PC-9 (cell line): Measurements from ENCODE around the gene MBIP. TPM values are rescaled to one million over a fixed set of nuclear protein-coding genes. Genes with fewer than 3 reads are reported as not detected.
A peak's percentile ranks its signal among the peaks of the same experiment; 100 is the strongest.

ENCODE experiments used
- Bru-seq: library from RNA; stranded (reverse); fragments of 400-500 nt; gene quantifications from one replicate; lab custom pipeline; 2021; lab: Mats Ljungman, UMichigan
- BruChase-seq, 2 experiments: library from RNA; stranded (reverse); fragments of 400-500 nt; gene quantifications; one replicate each; lab custom pipeline; 2021; lab: Mats Ljungman, UMichigan
- BruUV-seq: library from RNA; stranded (reverse); fragments of 400-500 nt; replicated peaks from 2 replicates; lab custom pipeline; 2021; lab: Mats Ljungman, UMichigan
- CTCF ChIA-PET: fragments of 300-600 bp; sonication (Branson Sonifier 250); formaldehyde crosslinking; loops from one replicate; lab custom pipeline; 2022; ENCODE audit warnings: antibody characterized with exemption; lab: Charles Lee
- POLR2A ChIA-PET: fragments of 300-600 bp; sonication (Branson Sonifier 250); formaldehyde crosslinking; loops from one replicate; lab custom pipeline; 2022; ENCODE audit warnings: antibody characterized with exemption; ENCODE audit not compliant: unreplicated experiment; lab: Charles Lee
- DNase-seq, 2 experiments: peaks; one replicate each; pipeline versions ENCODE4 v3.0.0 to v3.0.0-alpha.2; 2015 to 2022; ENCODE audit warnings: mixed read lengths in 1 of 2
- H2AFZ ChIP-seq: fragments of 200-600 bp; sonication (generic); 2 replicates; pipeline ENCODE4 v1.8.1; 2017; ENCODE audit warnings: antibody characterized with exemption
- H3F3A ChIP-seq: fragments of 200-600 bp; sonication (generic); 2 replicates; pipeline ENCODE4 v1.8.1; 2017; ENCODE audit warnings: antibody characterized with exemption, mild to moderate bottlenecking, low read depth; ENCODE audit not compliant: insufficient read depth
- H3K27ac ChIP-seq: fragments of 200-600 bp; sonication (generic); 2 replicates; pipeline ENCODE4 v1.6.1; 2016; ENCODE audit warnings: mixed run types
- H3K27me3 ChIP-seq: fragments of 200-600 bp; sonication (generic); 2 replicates; pipeline ENCODE4 v1.6.1; 2016; ENCODE audit warnings: low read depth, mixed run types; ENCODE audit not compliant: insufficient read depth
- H3K36me3 ChIP-seq: fragments of 200-600 bp; sonication (generic); 2 replicates; pipeline ENCODE4 v1.6.1; 2016; ENCODE audit warnings: low read depth, mixed run types
- H3K4me1 ChIP-seq: fragments of 200-600 bp; sonication (generic); replicated peaks from 2 replicates; pipeline ENCODE4 v1.6.1; 2016; ENCODE audit warnings: mixed run types; ENCODE audit not compliant: insufficient read depth
- H3K4me2 ChIP-seq: fragments of 200-600 bp; sonication (generic); 2 replicates; pipeline ENCODE4 v1.6.1; 2017; ENCODE audit warnings: mixed run types
- H3K4me3 ChIP-seq: fragments of 200-600 bp; sonication (generic); 2 replicates; pipeline ENCODE4 v1.6.1; 2016; ENCODE audit warnings: mixed run types
- H3K79me2 ChIP-seq: fragments of 200-600 bp; sonication (generic); 2 replicates; pipeline ENCODE4 v1.6.1; 2017; ENCODE audit warnings: low read depth, mixed run types
- H3K9me2 ChIP-seq: fragments of 200-600 bp; sonication (generic); 2 replicates; pipeline ENCODE4 v1.8.1; 2017; ENCODE audit warnings: mild to moderate bottlenecking; ENCODE audit not compliant: insufficient read depth
- H3K9me3 ChIP-seq: fragments of 200-600 bp; sonication (generic); 2 replicates; pipeline ENCODE4 v1.8.1; 2016; ENCODE audit warnings: low read depth; ENCODE audit not compliant: insufficient read depth
- H4K20me1 ChIP-seq: fragments of 200-600 bp; sonication (generic); 2 replicates; pipeline ENCODE4 v1.8.1; 2017; ENCODE audit not compliant: insufficient read depth
- CTCF ChIP-seq: fragments of 200-600 bp; sonication (generic); conservative IDR thresholded peaks from 2 replicates; pipeline ENCODE4 v1.6.1; 2017; ENCODE audit warnings: mixed run types, antibody characterized with exemption, mild to moderate bottlenecking, moderate library complexity
- EZH2 ChIP-seq: fragments of 200-600 bp; sonication (generic); IDR thresholded peaks from 2 replicates; pipeline ENCODE4 v1.8.0; 2017; ENCODE audit warnings: antibody characterized with exemption, low read depth
- intact Hi-C: fragments of 100-400 bp; cut with micrococcal nuclease; formaldehyde crosslinking; loops from one replicate; pipeline ENCODE4 v1.10.0; 2022; ENCODE audit not compliant: unreplicated experiment
- long read RNA-seq: library from polyadenylated mRNA; stranded (forward); transcript quantifications from one replicate; pipeline ENCODE4 v2.0.0, GENCODE V29; 2022
- total RNA-seq: library from RNA; stranded (reverse); gene quantifications from 2 replicates; pipeline ENCODE4 v1.2.3, GENCODE V29; 2021

Gene MBIP
- total RNA-seq = 13.8 and 15.2 TPM in 2 replicates
- percentile 84 among the genes with signal in this experiment for Bru-seq, nascent RNA
- BruChase-seq, experiment 1, labeled RNA remaining after a 2-hour chase = percentile 78 among the genes with signal in this experiment
- percentile 80 among the genes with signal in this experiment for BruChase-seq, experiment 2, labeled RNA remaining after a 6-hour chase
- long read RNA-seq, transcript MBIP-203 (9 exons, 1,648 nt) = major isoform, 19 of 28 reads
- long read RNA-seq, partial matches to known transcripts = 2 of 28 reads
- long read RNA-seq, other reads (novel, unspliced or antisense) = 1 of 28 reads

GRCh38 chr14:36320200-36320896, at the start of gene MBIP:
TSS of gene MBIP (minus strand) at chr14:36320637. CDS start at chr14:36320588, 49 bp downstream.
- no peak for TF ChIP-seq CTCF
- no peak for TF ChIP-seq EZH2
- H3K36me3 ChIP-seq = no peaks in the 10 kb centered on the region
- intact Hi-C loops = no loop called here
- peak; percentile 71 to 86 for DNase-seq
- H2AFZ ChIP-seq = peak within 1 kb of the TSS; percentile 99
- H3K4me3 ChIP-seq = peak within 1 kb of the TSS; percentile 90
- no peaks in the 10 kb centered on the region for H4K20me1 ChIP-seq
- H3K4me1 ChIP-seq = peaks cover 24% of the 10 kb centered on the region
- H3K9me2 ChIP-seq = no peaks in the 10 kb centered on the region
- TSS peak; percentile 70 for BruUV-seq
- H3K79me2 ChIP-seq = peaks cover 48% of the 10 kb centered on the region
- no peaks in the 10 kb centered on the region for H3F3A ChIP-seq
- H3K27me3 ChIP-seq = no peaks in the 10 kb centered on the region
- H3K27ac ChIP-seq = peak within 1 kb of the TSS; percentile 21; the same call in 1 of the 2 replicates
- ChIA-PET POLR2A (interaction anchor here (0.6 to 0.7 kb wide), 5 partner anchors 14 to 1218 kb away, joined by 3 to 11 read pairs (median 4); no protein-coding TSS in a partner anchor), CTCF (no interaction called here)
- no peaks in the 10 kb centered on the region for H3K9me3 ChIP-seq
- H3K4me2 ChIP-seq = peak within 1 kb of the TSS; percentile 84

GRCh38 chr14:36367985-36368774, 47.7 kb upstream of the MBIP start:
- intact Hi-C loops = no loop called here
- Histone ChIP-seq H3K36me3 (no peaks in the 10 kb centered on the region), H3K4me1 (no peaks in the 10 kb centered on the region), H3K9me3 (no peaks in the 10 kb centered on the region), H3F3A (no peaks in the 10 kb centered on the region), H4K20me1 (no peaks in the 10 kb centered on the region), H3K9me2 (no peaks in the 10 kb centered on the region), H3K4me2 (no peak overlapping the region), H3K4me3 (no peak overlapping the region), H2AFZ (no peak overlapping the region), H3K27me3 (no peaks in the 10 kb centered on the region), H3K79me2 (no peaks in the 10 kb centered on the region), H3K27ac (no peak overlapping the region)
- ChIA-PET CTCF (no interaction called here), POLR2A (no interaction called here)
- TF ChIP-seq CTCF = no peak
- no peak for TF ChIP-seq EZH2
- no TSS peak for BruUV-seq
- DNase-seq = no peak

- ChIA-PET CTCF (no interaction called here), POLR2A (no interaction called here)
- Histone ChIP-seq H3K36me3 (no peaks in the 10 kb centered on the region), H3F3A (no peaks in the 10 kb centered on the region), H3K79me2 (no peaks in the 10 kb centered on the region), H4K20me1 (no peaks in the 10 kb centered on the region), H3K9me3 (no peaks in the 10 kb centered on the region), H3K4me3 (no peak overlapping the region), H3K9me2 (no peaks in the 10 kb centered on the region), H3K27ac (no peak overlapping the region), H3K4me1 (no peaks in the 10 kb centered on the region), H3K27me3 (no peaks in the 10 kb centered on the region), H3K4me2 (no peak overlapping the region), H2AFZ (no peak overlapping the region)
- TF ChIP-seq CTCF (no peak), EZH2 (no peak)
- DNase-seq = no peak
- intact Hi-C loops = no loop called here
- no TSS peak for BruUV-seq
Observed at GRCh38 chr14:36365766-36366165, 45.3 kb upstream of the MBIP start.
